Osteoblast (primary cell): ENCODE data around the gene ANKRD65. TPM values are rescaled to one million over a fixed set of nuclear protein-coding genes. Genes with fewer than 3 reads are reported as not detected.

Experiments used
- DNase-seq: peaks from one replicate; pipeline ENCODE4 v3.0.0; 2011; ENCODE audit warnings: low spot score, mixed read lengths; ENCODE audit not compliant: insufficient read length; ENCODE audit errors: missing footprints
- H2AFZ ChIP-seq: 2 replicates; pipeline ENCODE4 v1.6.0; 2011; ENCODE audit warnings: mild to moderate bottlenecking, low read length
- H3K27ac ChIP-seq: 2 replicates; pipeline ENCODE4 v1.5.1; 2011; ENCODE audit warnings: mild to moderate bottlenecking, low read depth, low read length, moderate library complexity
- H3K27me3 ChIP-seq: 2 replicates; pipeline ENCODE4 v1.6.0; 2012; ENCODE audit warnings: mild to moderate bottlenecking, control low read depth, inconsistent platforms, low read length, moderate library complexity; ENCODE audit not compliant: insufficient read depth
- H3K36me3 ChIP-seq: 2 replicates; pipeline ENCODE4 v1.5.1; 2011; ENCODE audit warnings: mild to moderate bottlenecking, low read length, control low read depth, moderate library complexity; ENCODE audit not compliant: insufficient read depth
- H3K4me1 ChIP-seq: 2 replicates; pipeline ENCODE4 v1.5.1; 2011; ENCODE audit warnings: mild to moderate bottlenecking, low read length, control low read depth, moderate library complexity; ENCODE audit not compliant: insufficient read depth
- H3K4me2 ChIP-seq: 2 replicates; pipeline ENCODE4 v1.6.0; 2011; ENCODE audit warnings: mild to moderate bottlenecking, low read length; ENCODE audit not compliant: insufficient read depth
- H3K4me3 ChIP-seq: fragments of 200-600 bp; sonication (generic); 3 replicates; pipeline ENCODE4 v1.5.1; 2012; ENCODE audit warnings: mild to moderate bottlenecking, low read length, inconsistent platforms; ENCODE audit not compliant: insufficient read depth
- H3K79me2 ChIP-seq: 2 replicates; pipeline ENCODE4 v1.6.0; 2012; ENCODE audit warnings: mild to moderate bottlenecking, low read length, control low read depth, inconsistent platforms; ENCODE audit not compliant: insufficient read depth
- H3K9me3 ChIP-seq: 2 replicates; pipeline ENCODE4 v1.5.1; 2011; ENCODE audit warnings: low read depth, low read length, control low read depth
- H4K20me1 ChIP-seq: 2 replicates; pipeline ENCODE4 v1.6.0; 2012; ENCODE audit warnings: mild to moderate bottlenecking, low read length, control low read depth; ENCODE audit not compliant: insufficient read depth
- total RNA-seq: library from RNA; depleted of rRNA; stranded (reverse); fragments of >200 nt; gene quantifications from 2 replicates; pipeline ENCODE4 v1.2.3, GENCODE V29; 2012
- TF ChIP-seq, protein P1 (sequence below): IDR thresholded peaks from 2 replicates; pipeline ENCODE4 v1.5.1; 2011; ENCODE audit warnings: mild to moderate bottlenecking, low read depth, low read length, moderate library complexity; ENCODE audit errors: extremely low read depth

Gene ANKRD65
- total RNA-seq, 1 donor, result 1.8 TPM

DNA sequence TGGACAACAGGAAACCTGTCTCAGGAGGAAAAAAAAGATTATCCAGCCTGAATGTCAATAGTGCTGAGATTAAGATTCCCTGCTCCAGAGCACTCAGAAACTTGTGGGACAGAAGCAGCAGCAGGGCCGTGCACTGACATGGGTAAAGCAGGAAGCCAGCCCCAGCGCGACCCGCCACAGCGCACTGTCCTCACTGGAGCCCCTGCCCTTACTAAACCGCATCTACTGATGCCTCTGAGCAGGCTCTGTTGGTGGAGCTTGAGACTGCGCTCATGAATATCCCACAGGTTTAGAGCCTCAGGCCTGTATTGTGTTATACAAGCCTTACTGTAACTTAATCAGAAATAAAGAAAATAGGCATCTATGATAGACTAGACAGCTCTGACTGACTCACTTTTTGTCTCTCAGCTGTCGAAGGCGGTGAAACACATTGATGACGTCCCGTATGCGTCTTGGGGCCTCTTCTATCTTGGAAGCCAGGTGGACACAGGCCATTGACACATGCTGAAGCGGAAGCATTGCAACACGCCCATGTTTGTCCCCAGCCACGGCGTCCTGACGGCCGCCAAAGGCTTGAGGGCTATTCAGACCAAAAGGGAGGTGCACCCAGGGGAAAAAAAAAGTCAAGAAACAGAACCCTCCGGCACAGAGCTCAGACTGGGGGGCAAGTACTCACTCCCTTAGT is 23.1 kb downstream of the ANKRD65 start:
- H4K20me1 ChIP-seq, result peaks cover 45% of the 10 kb centered on the region
- no peak overlapping the region for H2AFZ ChIP-seq
- TF ChIP-seq, protein P1, sequence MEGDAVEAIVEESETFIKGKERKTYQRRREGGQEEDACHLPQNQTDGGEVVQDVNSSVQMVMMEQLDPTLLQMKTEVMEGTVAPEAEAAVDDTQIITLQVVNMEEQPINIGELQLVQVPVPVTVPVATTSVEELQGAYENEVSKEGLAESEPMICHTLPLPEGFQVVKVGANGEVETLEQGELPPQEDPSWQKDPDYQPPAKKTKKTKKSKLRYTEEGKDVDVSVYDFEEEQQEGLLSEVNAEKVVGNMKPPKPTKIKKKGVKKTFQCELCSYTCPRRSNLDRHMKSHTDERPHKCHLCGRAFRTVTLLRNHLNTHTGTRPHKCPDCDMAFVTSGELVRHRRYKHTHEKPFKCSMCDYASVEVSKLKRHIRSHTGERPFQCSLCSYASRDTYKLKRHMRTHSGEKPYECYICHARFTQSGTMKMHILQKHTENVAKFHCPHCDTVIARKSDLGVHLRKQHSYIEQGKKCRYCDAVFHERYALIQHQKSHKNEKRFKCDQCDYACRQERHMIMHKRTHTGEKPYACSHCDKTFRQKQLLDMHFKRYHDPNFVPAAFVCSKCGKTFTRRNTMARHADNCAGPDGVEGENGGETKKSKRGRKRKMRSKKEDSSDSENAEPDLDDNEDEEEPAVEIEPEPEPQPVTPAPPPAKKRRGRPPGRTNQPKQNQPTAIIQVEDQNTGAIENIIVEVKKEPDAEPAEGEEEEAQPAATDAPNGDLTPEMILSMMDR, result no peak
- peak; percentile 73 for DNase-seq
- peaks cover 62% of the 10 kb centered on the region for H3K36me3 ChIP-seq
- peak overlapping the region; percentile 80 for H3K27ac ChIP-seq
- no peaks in the 10 kb centered on the region for H3K9me3 ChIP-seq
- H3K4me2 ChIP-seq, result peak overlapping the region; percentile 97
- peaks cover 85% of the 10 kb centered on the region for H3K79me2 ChIP-seq
- no peaks in the 10 kb centered on the region for H3K27me3 ChIP-seq
- H3K4me3 ChIP-seq, result peak overlapping the region; percentile 99
- peaks cover 20% of the 10 kb centered on the region for H3K4me1 ChIP-seq

DNA sequence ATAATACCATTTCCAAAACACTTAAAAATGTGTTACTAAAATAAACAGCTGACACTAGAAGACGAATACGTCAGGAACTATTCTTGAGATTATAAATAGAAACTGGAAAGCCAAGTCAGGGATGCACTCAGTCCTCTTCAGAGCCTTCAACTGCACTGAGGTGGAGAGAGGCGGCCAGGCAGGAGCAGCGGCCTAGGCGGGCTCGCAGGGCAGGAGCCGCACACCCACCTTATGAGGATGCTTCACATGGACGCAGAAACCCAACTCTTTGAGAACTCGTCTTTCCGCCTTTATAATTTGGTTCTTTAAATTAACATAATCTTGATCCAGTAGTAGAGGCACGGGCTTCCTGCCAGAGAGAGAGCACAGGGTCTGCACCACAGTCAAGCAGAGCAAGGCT is 25.9 kb downstream of the ANKRD65 start:
- Histone ChIP-seq H3K36me3 (peaks cover 70% of the 10 kb centered on the region), H3K9me3 (no peaks in the 10 kb centered on the region), H4K20me1 (peaks cover 31% of the 10 kb centered on the region), H2AFZ (no peak overlapping the region), H3K27ac (no peak overlapping the region), H3K4me1 (peaks cover 9% of the 10 kb centered on the region), H3K4me3 (no peak overlapping the region), H3K27me3 (no peaks in the 10 kb centered on the region), H3K4me2 (no peak overlapping the region), H3K79me2 (peaks cover 79% of the 10 kb centered on the region)
- TF ChIP-seq, protein P1, result no peak
- no peak for DNase-seq

DNA sequence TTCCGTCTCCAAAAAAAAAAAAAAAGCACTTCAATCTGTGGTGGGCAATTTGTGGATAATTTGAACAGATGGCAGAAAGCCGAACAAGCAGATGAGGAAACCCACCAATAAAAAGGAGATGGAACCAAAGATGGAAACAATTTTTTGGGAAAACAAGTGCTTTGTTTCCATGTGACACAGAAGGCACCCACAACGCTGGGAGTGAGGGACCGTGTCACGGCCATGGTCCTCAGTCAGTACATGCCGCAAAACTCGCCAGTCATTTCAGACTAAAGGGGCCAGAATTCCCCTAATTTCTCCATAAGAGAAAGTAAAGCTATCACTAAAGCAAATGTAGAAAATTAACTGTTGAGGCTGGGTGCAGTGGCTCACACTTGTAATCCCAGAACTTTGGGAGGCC is 27.0 kb downstream of the ANKRD65 start:
- H3K4me3 ChIP-seq, result no peak overlapping the region

DNA sequence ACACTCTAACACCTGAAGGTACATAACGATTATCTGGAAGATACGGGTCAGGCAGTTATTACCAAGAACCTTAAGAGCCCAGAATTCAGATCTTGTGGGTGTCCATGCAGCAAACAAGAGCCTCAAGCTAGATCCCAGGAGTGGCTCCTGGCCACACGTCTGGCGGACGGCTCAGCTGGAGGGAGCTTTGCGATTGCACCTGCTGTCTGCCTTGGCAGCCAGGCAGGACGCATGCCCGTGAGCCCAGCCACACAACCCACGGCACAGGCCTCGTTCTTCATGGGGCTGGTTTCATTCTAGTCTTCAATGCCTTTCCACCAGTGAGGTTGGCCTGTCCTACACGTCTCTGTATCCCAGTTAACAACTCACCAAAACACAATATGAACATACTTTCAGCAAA is 27.6 kb downstream of the ANKRD65 start:
- no peak overlapping the region for H3K4me3 ChIP-seq
- no peak overlapping the region for H3K27ac ChIP-seq
- no peaks in the 10 kb centered on the region for H3K27me3 ChIP-seq
- H3K9me3 ChIP-seq, result no peaks in the 10 kb centered on the region
- H2AFZ ChIP-seq, result no peak overlapping the region
- DNase-seq, result no peak
- TF ChIP-seq, protein P1, result no peak
- peaks cover 7% of the 10 kb centered on the region for H3K4me1 ChIP-seq
- peaks cover 85% of the 10 kb centered on the region for H3K36me3 ChIP-seq
- peaks cover 67% of the 10 kb centered on the region for H3K79me2 ChIP-seq
- peaks cover 27% of the 10 kb centered on the region for H4K20me1 ChIP-seq
- H3K4me2 ChIP-seq, result no peak overlapping the region

More for the DNA sequence above, 27.0 kb downstream of the ANKRD65 start:
- TF ChIP-seq, protein P1, result no peak
- Histone ChIP-seq H3K4me2 (no peak overlapping the region), H3K27ac (no peak overlapping the region), H3K79me2 (peaks cover 74% of the 10 kb centered on the region), H4K20me1 (peaks cover 28% of the 10 kb centered on the region), H3K4me1 (peaks cover 7% of the 10 kb centered on the region), H2AFZ (no peak overlapping the region), H3K36me3 (peaks cover 80% of the 10 kb centered on the region), H3K9me3 (no peaks in the 10 kb centered on the region), H3K27me3 (no peaks in the 10 kb centered on the region)
- peak; percentile 67 for DNase-seq
